Lung (tissue), 12 donors: ENCODE data around the gene ACAT2. TPM values are rescaled to one million over a fixed set of nuclear protein-coding genes. Genes with fewer than 3 reads are reported as not detected.
"Not testable (repeated sequence)": the region's sequence is repeated elsewhere in the genome, so short reads cannot be mapped to it uniquely, and the experiment has no call there.

Experiments
- ATAC-seq: fragments of 200-7000 bp; cut with Tn5 transposase; one replicate; pipeline ENCODE4 v1.9.1; 2020; ENCODE audit warnings: moderate number of reproducible peaks; ENCODE audit not compliant: insufficient read depth, low FRiP score
- DNase-seq, 3 donors: peaks; one replicate each; pipeline ENCODE4 v3.0.0-alpha.2; 2013 to 2017
- H3K27ac ChIP-seq, 2 donors: one replicate each; pipeline ENCODE4 v1.5.1; 2013; ENCODE audit warnings: mild to moderate bottlenecking in 2 of 2, moderate library complexity in 2 of 2, control low read depth in 1 of 2, inconsistent platforms in 1 of 2, low read depth in 1 of 2, low read length in 1 of 2
- H3K27me3 ChIP-seq, 3 donors: one replicate each; pipeline ENCODE4 v1.5.1; 2013; ENCODE audit warnings: low read length in 2 of 3; ENCODE audit not compliant: control insufficient read depth in 3 of 3, insufficient read depth in 3 of 3
- H3K36me3 ChIP-seq, 4 donors: one replicate each; pipeline ENCODE4 v1.5.1; 2013; ENCODE audit warnings: low read length in 4 of 4, mild to moderate bottlenecking in 1 of 4, moderate library complexity in 1 of 4; ENCODE audit not compliant: control insufficient read depth in 4 of 4, insufficient read depth in 4 of 4
- H3K4me1 ChIP-seq, 5 donors: one replicate each; pipeline ENCODE4 v1.5.1; 2013; ENCODE audit warnings: low read length in 5 of 5, mild to moderate bottlenecking in 2 of 5, moderate library complexity in 1 of 5; ENCODE audit not compliant: control insufficient read depth in 5 of 5, insufficient read depth in 5 of 5
- H3K4me3 ChIP-seq: one replicate; pipeline ENCODE4 v1.5.1; 2013; ENCODE audit warnings: mild to moderate bottlenecking, control low read depth, moderate library complexity
- H3K9ac ChIP-seq, 2 donors: one replicate each; pipeline ENCODE4 v1.5.1; 2013; ENCODE audit warnings: low read length in 2 of 2, control low read depth in 1 of 2; ENCODE audit not compliant: insufficient read depth in 1 of 2
- H3K9me3 ChIP-seq, 4 donors: one replicate each; pipeline ENCODE4 v1.5.1; 2013; ENCODE audit warnings: low read length in 3 of 4, mild to moderate bottlenecking in 1 of 4, moderate library complexity in 1 of 4; ENCODE audit not compliant: control insufficient read depth in 4 of 4, insufficient read depth in 3 of 4
- CTCF ChIP-seq: IDR thresholded peaks from 2 replicates; pipeline ENCODE4 v1.5.1; 2012; ENCODE audit warnings: mild to moderate bottlenecking; ENCODE audit errors: control extremely low read depth, extremely low read depth
- WGBS, 2 donors: extraction: QIAGEN DNeasy Blood & Tissue Kit; methylation state at CpG; one replicate each; pipeline ENCODE4 v1.1.7; 2013; 5-methylcytosine and 5-hydroxymethylcytosine counted together
- polyA plus RNA-seq, 2 donors: library from polyadenylated mRNA; stranded (reverse); fragments of 200-250 nt; gene quantifications; one replicate each; pipeline ENCODE4 v1.2.1, GENCODE V29; 2013
- total RNA-seq, 2 donors: library from RNA; depleted of rRNA in 1 of 2; stranded (reverse); fragments of >200 nt in 1 of 2; gene quantifications; one replicate each; pipeline ENCODE4 v1.2.1, GENCODE V29; 2014 to 2021
- donor health status: control.
- donor health status: control.
- donor health status: Bipolar disorder and iron deficiency.
- donor health status: healthy.
- donor health status: DM: yes; HTN: yes; CAD: no.

ACAT2 gene
- total and polyA plus RNA-seq, 4 donors = 20.8 to 84.4 (median 67.6) TPM

GRCh38 chr6:159730332-159730676, 31.5 kb upstream of the ACAT2 start:
- Histone ChIP-seq H3K9me3 (no peaks in the 10 kb centered on the region), H3K27ac (no peak overlapping the region), H3K36me3 (peaks cover 0 to 6% (median 1%) of the 10 kb centered on the region in 4 donors), H3K4me1 (peaks cover 0 to 26% (median 6%) of the 10 kb centered on the region in 5 donors), H3K9ac (no peak overlapping the region), H3K4me3 (no peak overlapping the region), H3K27me3 (no peaks in the 10 kb centered on the region)
- TF ChIP-seq CTCF = no peak
- WGBS, 2 donors = 83 to 85% methylated on average over 6 of the region's 6 CpGs
- ATAC-seq = no peak
- no peak for DNase-seq

GRCh38 chr6:159732550-159732949, 29.3 kb upstream of the ACAT2 start:
- H3K36me3 ChIP-seq, ATAC-seq, H3K27me3 ChIP-seq, H3K9ac ChIP-seq, H3K4me3 ChIP-seq, H3K27ac ChIP-seq, DNase-seq, H3K9me3 ChIP-seq: not testable (repeated sequence)
- WGBS, 2 donors = 91 to 94% methylated on average over 12 of the region's 12 CpGs
- peaks cover 0 to 18% (median 6%) of the 10 kb centered on the region in 5 donors for H3K4me1 ChIP-seq

GRCh38 chr6:159733395-159733794, 28.4 kb upstream of the ACAT2 start:
- H3K9ac ChIP-seq, DNase-seq, ATAC-seq, H3K36me3 ChIP-seq, H3K4me3 ChIP-seq, H3K27ac ChIP-seq, H3K27me3 ChIP-seq, H3K9me3 ChIP-seq: not testable (repeated sequence)
- peaks cover 0 to 18% (median 8%) of the 10 kb centered on the region in 5 donors for H3K4me1 ChIP-seq
- WGBS, 2 donors = 92 to 94% methylated on average over 12 of the region's 12 CpGs

GRCh38 chr6:159736908-159737307, 24.9 kb upstream of the ACAT2 start:
- H3K4me3 ChIP-seq = no peak overlapping the region
- peaks cover 0 to 7% (median 0%) of the 10 kb centered on the region in 5 donors for H3K4me1 ChIP-seq
- DNase-seq = no peak
- H3K9me3 ChIP-seq = no peaks in the 10 kb centered on the region
- ATAC-seq = no peak
- TF ChIP-seq CTCF = no peak
- no peak overlapping the region for H3K9ac ChIP-seq
- 88 to 94% methylated on average over 7 of the region's 7 CpGs for WGBS, 2 donors
- H3K27ac ChIP-seq = no peak overlapping the region
- peaks cover 2 to 20% (median 10%) of the 10 kb centered on the region in 4 donors for H3K36me3 ChIP-seq
- H3K27me3 ChIP-seq = no peaks in the 10 kb centered on the region
